B cell (primary cell): ENCODE measurements around the gene TNNI3K. TPM values are rescaled to one million over a fixed set of nuclear protein-coding genes. Genes with fewer than 3 reads are reported as not detected.

Source experiments
- ATAC-seq: fragments of 200-7000 bp; cut with Tn5 transposase; one replicate; pipeline ENCODE4 v1.10.0; 2021; ENCODE audit warnings: low read depth, mild to moderate bottlenecking, moderate number of reproducible peaks, moderate library complexity
- CTCF ChIA-PET: fragments of 350-600 bp; sonication (Branson Sonifier 250); formaldehyde crosslinking; loops from one replicate; lab custom pipeline; 2021; ENCODE audit warnings: antibody characterized with exemption, inconsistent platforms; lab: Charles Lee
- POLR2A ChIA-PET: fragments of 350-600 bp; sonication (Branson Sonifier 250); formaldehyde crosslinking; loops from one replicate; lab custom pipeline; 2021; ENCODE audit warnings: antibody characterized with exemption; lab: Charles Lee
- DNase-seq: peaks from one replicate; pipeline ENCODE4 v3.0.0; 2013
- H2AFZ ChIP-seq: 2 replicates; pipeline ENCODE4 v1.6.1; 2012; ENCODE audit warnings: mild to moderate bottlenecking, low read depth, low read length; ENCODE audit not compliant: insufficient read depth, poor library complexity, severe bottlenecking
- H3K27ac ChIP-seq, 2 donors: 1 replicate in 1 of 2; 2 replicates in 1 of 2; pipeline ENCODE4 v1.5.1; 2012 to 2013; ENCODE audit warnings: low read length in 2 of 2, mild to moderate bottlenecking in 2 of 2, moderate library complexity in 1 of 2
- H3K27me3 ChIP-seq, 4 experiments: fragments of 200-600 bp in 1 of 4; sonication (generic) in 1 of 4; replicated peaks in 1 of 4; 1 replicate in 2 of 4; 2 replicates in 2 of 4; pipeline versions ENCODE4 v1.6.1 to v1.7.0; 2013 to 2016; ENCODE audit warnings: low read length in 3 of 4, mild to moderate bottlenecking in 2 of 4, mixed read lengths in 1 of 4, moderate library complexity in 1 of 4; ENCODE audit not compliant: insufficient read depth in 4 of 4, control insufficient read depth in 3 of 4; ENCODE audit errors: control extremely low read depth in 1 of 4
- H3K36me3 ChIP-seq, 2 experiments: replicated peaks in 1 of 2; 1 replicate in 1 of 2; 2 replicates in 1 of 2; pipeline versions ENCODE4 v1.6.1 to v1.7.1; 2013; ENCODE audit warnings: low read length in 1 of 2; ENCODE audit not compliant: insufficient read depth in 2 of 2, control insufficient read depth in 1 of 2; ENCODE audit errors: control extremely low read depth in 1 of 2, extremely low read depth in 1 of 2
- H3K4me1 ChIP-seq, 2 donors: fragments of 200-600 bp in 1 of 2; sonication (generic) in 1 of 2; 1 replicate in 1 of 2; 2 replicates in 1 of 2; pipeline versions ENCODE4 v1.5.1 to v1.6.1; 2013 to 2017; ENCODE audit warnings: low read length in 2 of 2; ENCODE audit not compliant: control insufficient read depth in 2 of 2, insufficient read depth in 2 of 2
- H3K4me2 ChIP-seq: replicated peaks from 2 replicates; pipeline ENCODE3; 2012; ENCODE audit warnings: mild to moderate bottlenecking, low read depth, low read length; ENCODE audit not compliant: poor library complexity, severe bottlenecking
- H3K4me3 ChIP-seq, 5 experiments: fragments of 200-600 bp in 1 of 5; sonication (generic) in 1 of 5; 1 replicate in 3 of 5; 2 replicates in 2 of 5; pipeline versions ENCODE4 v1.5.1 to v1.7.0; 2011 to 2016; ENCODE audit warnings: low read length in 4 of 5, mild to moderate bottlenecking in 4 of 5, low read depth in 2 of 5, control low read depth in 1 of 5, moderate library complexity in 1 of 5; ENCODE audit not compliant: insufficient read depth in 1 of 5; ENCODE audit errors: control extremely low read depth in 1 of 5, extremely low read depth in 1 of 5
- H3K79me2 ChIP-seq: fragments of 200-600 bp; sonication (generic); one replicate; pipeline ENCODE4 v1.6.0; 2016; ENCODE audit warnings: low read length; ENCODE audit not compliant: control insufficient read depth, insufficient read depth
- H3K9ac ChIP-seq: fragments of 200-600 bp; sonication (generic); 2 replicates; pipeline ENCODE4 v1.6.1; 2017; ENCODE audit warnings: mild to moderate bottlenecking, low read length, moderate library complexity
- H3K9me3 ChIP-seq, 3 donors: one replicate each; pipeline versions ENCODE4 v1.6.1 to v1.7.1; 2013; ENCODE audit warnings: low read length in 2 of 3; ENCODE audit not compliant: control insufficient read depth in 2 of 3, insufficient read depth in 1 of 3; ENCODE audit errors: control extremely low read depth in 1 of 3
- H4K20me1 ChIP-seq: 2 replicates; pipeline ENCODE4 v1.6.0; 2012; ENCODE audit warnings: mild to moderate bottlenecking, low read length; ENCODE audit not compliant: insufficient read depth, control insufficient read depth, poor library complexity, severe bottlenecking
- H3K27ac Mint-ChIP-seq: one replicate; pipeline ENCODE4 v1.8.0; 2021; ENCODE audit warnings: mixed read lengths
- H3K27me3 Mint-ChIP-seq: one replicate; pipeline ENCODE4 v1.8.0; 2021; ENCODE audit warnings: mixed read lengths
- H3K4me1 Mint-ChIP-seq: one replicate; pipeline ENCODE4 v1.8.0; 2021; ENCODE audit warnings: mixed read lengths
- H3K4me3 Mint-ChIP-seq: one replicate; pipeline ENCODE4 v1.8.0; 2021; ENCODE audit warnings: mixed read lengths
- H3K9me3 Mint-ChIP-seq: one replicate; pipeline ENCODE4 v1.8.0; 2022; ENCODE audit warnings: mixed read lengths; ENCODE audit not compliant: insufficient read depth
- EZH2 ChIP-seq: IDR thresholded peaks from 2 replicates; pipeline ENCODE4 v1.6.1; 2012; ENCODE audit warnings: borderline replicate concordance, low read depth, mild to moderate bottlenecking, moderate library complexity, low read length; ENCODE audit not compliant: insufficient read depth, poor library complexity, severe bottlenecking
- WGBS: methylation state at CpG from one replicate; pipeline ENCODE4 v1.1.5; 2013; ENCODE audit warnings: missing lambda C conversion rate; ENCODE audit not compliant: insufficient coverage; 5-methylcytosine and 5-hydroxymethylcytosine counted together
- intact Hi-C: fragments of 100-400 bp; cut with micrococcal nuclease; formaldehyde crosslinking; loops from one replicate; pipeline ENCODE4 v1.10.0; 2022
- polyA plus RNA-seq: library from polyadenylated mRNA; depleted of rRNA; stranded (reverse); fragments of >200 nt; gene quantifications from 2 replicates; pipeline ENCODE4 v1.2.3, GENCODE V29; 2012
- total RNA-seq, 2 donors: library from RNA; stranded (reverse); fragments of 120-200 nt in 1 of 2; gene quantifications; 1 replicate in 1 of 2; 2 replicates in 1 of 2; pipeline versions ENCODE4 v1.2.3 to v1.2.4, GENCODE V29; 2013 to 2022
- TF ChIP-seq, protein P1 (sequence below): fragments of 200-600 bp; IDR thresholded peaks from one replicate; pipeline ENCODE4 v1.8.0; 2022; ENCODE audit warnings: antibody characterized with exemption, mild to moderate bottlenecking

The TNNI3K gene
- total and polyA plus RNA-seq, 2 donors (not counting 1 experiment from before 2014, with no cell fraction given), result 0.52 to 3.1 TPM

DNA sequence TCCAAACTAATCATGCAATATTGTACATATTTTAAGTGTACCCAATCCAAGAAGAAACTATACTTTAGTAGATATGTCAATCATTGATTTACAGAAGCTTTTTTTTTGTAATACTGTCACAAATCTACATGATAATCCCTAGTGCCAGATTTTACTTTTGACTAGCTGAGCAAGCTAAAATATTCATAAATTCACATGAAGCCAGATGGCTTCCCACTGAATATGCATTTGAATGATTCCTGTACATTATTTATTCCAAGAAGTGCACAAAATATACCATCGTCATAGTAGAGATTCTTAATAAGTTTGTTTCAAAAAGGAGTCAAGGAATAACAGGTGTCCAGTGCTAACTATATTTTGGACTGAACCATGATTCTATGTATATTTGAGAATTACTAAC lies 20.0 kb upstream of the TNNI3K start:
- POLR2A ChIA-PET, result no interaction called here
- Histone ChIP-seq H3K36me3 (no peaks in the 10 kb centered on the region), H3K9me3 (no peaks in the 10 kb centered on the region), H3K9ac (no peak overlapping the region), H3K4me2 (no peak overlapping the region), H3K4me1 (no peaks in the 10 kb centered on the region), H3K4me3 (no peak overlapping the region), H3K79me2 (no peaks in the 10 kb centered on the region), H4K20me1 (no peaks in the 10 kb centered on the region), H3K27ac (no peak overlapping the region), H2AFZ (no peak overlapping the region), H3K27me3 (no peaks in the 10 kb centered on the region)
- WGBS, result no CpG with 5 or more reads among the region's 1 CpG
- H3K4me3 Mint-ChIP-seq, result no peak overlapping the region
- no peaks in the 10 kb centered on the region for H3K9me3 Mint-ChIP-seq
- H3K27ac Mint-ChIP-seq, result no peak overlapping the region
- intact Hi-C loops, result no loop called here
- no peak for TF ChIP-seq EZH2
- TF ChIP-seq, protein P1, sequence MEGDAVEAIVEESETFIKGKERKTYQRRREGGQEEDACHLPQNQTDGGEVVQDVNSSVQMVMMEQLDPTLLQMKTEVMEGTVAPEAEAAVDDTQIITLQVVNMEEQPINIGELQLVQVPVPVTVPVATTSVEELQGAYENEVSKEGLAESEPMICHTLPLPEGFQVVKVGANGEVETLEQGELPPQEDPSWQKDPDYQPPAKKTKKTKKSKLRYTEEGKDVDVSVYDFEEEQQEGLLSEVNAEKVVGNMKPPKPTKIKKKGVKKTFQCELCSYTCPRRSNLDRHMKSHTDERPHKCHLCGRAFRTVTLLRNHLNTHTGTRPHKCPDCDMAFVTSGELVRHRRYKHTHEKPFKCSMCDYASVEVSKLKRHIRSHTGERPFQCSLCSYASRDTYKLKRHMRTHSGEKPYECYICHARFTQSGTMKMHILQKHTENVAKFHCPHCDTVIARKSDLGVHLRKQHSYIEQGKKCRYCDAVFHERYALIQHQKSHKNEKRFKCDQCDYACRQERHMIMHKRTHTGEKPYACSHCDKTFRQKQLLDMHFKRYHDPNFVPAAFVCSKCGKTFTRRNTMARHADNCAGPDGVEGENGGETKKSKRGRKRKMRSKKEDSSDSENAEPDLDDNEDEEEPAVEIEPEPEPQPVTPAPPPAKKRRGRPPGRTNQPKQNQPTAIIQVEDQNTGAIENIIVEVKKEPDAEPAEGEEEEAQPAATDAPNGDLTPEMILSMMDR, result no peak
- CTCF ChIA-PET, result no interaction called here
- ATAC-seq, result no peak
- DNase-seq, result no peak
- H3K4me1 Mint-ChIP-seq, result no peaks in the 10 kb centered on the region
- no peaks in the 10 kb centered on the region for H3K27me3 Mint-ChIP-seq

DNA sequence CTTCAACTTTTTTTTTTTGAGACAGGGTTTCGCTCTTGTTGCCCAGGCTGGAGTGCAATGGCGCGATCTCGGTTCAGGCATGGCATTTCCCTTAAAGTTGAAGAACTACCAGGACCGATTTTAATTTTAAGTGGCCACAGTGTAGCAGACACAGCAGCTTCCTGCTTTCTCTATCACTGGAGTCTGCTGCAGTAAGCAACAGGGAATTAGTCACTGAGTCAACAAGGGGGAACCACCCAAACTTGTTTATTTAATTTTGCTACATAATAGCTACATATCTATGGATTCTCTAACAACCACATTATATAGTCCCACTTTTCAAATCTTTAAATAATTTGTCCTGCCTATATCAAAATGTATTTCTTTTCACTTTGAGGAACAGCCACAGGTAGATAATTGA lies 12.5 kb upstream of the TNNI3K start:
- no peaks in the 10 kb centered on the region for H4K20me1 ChIP-seq
- H3K36me3 ChIP-seq, result no peaks in the 10 kb centered on the region
- POLR2A ChIA-PET, result no interaction called here
- no peak overlapping the region for H2AFZ ChIP-seq
- H3K27ac Mint-ChIP-seq, result no peak overlapping the region
- no peaks in the 10 kb centered on the region for H3K4me1 ChIP-seq
- ATAC-seq (no peak), DNase-seq (no peak)
- no peaks in the 10 kb centered on the region for H3K27me3 Mint-ChIP-seq
- no peak overlapping the region for H3K4me3 ChIP-seq
- intact Hi-C loops, result no loop called here
- peaks cover 13% of the 10 kb centered on the region for H3K9me3 Mint-ChIP-seq
- H3K4me2 ChIP-seq, result no peak overlapping the region
- H3K9me3 ChIP-seq, result peaks cover 2 to 8% (median 3%) of the 10 kb centered on the region in 3 donors
- H3K79me2 ChIP-seq, result no peaks in the 10 kb centered on the region
- no peak overlapping the region for H3K4me3 Mint-ChIP-seq
- no peaks in the 10 kb centered on the region for H3K4me1 Mint-ChIP-seq
- TF ChIP-seq EZH2, result no peak
- TF ChIP-seq, protein P1, result no peak
- CTCF ChIA-PET, result no interaction called here
- 93% methylated on average over 5 of the region's 5 CpGs for WGBS
- no peak overlapping the region for H3K27ac ChIP-seq
- no peaks in the 10 kb centered on the region for H3K27me3 ChIP-seq
- no peak overlapping the region for H3K9ac ChIP-seq
